IPS-15b (cell line): ENCODE data around the gene CAAP1.

Experiments used
- H3K27me3 ChIP-seq: one replicate; pipeline ENCODE4 v1.6.1; 2013; ENCODE audit warnings: low read length; ENCODE audit not compliant: control insufficient read depth, insufficient read depth
- H3K36me3 ChIP-seq: one replicate; pipeline ENCODE4 v1.6.1; 2013; ENCODE audit warnings: low read length; ENCODE audit not compliant: control insufficient read depth, insufficient read depth
- H3K4me1 ChIP-seq: one replicate; pipeline ENCODE4 v1.6.1; 2013; ENCODE audit warnings: mild to moderate bottlenecking, low read length; ENCODE audit not compliant: control insufficient read depth, insufficient read depth
- H3K4me3 ChIP-seq: one replicate; pipeline ENCODE4 v1.5.1; 2013; ENCODE audit warnings: low read depth, low read length
- H3K9ac ChIP-seq: one replicate; pipeline ENCODE4 v1.6.1; 2013; ENCODE audit warnings: low read depth, mild to moderate bottlenecking, low read length
- H3K9me3 ChIP-seq: one replicate; pipeline ENCODE4 v1.6.1; 2013; ENCODE audit warnings: mild to moderate bottlenecking, low read length; ENCODE audit not compliant: control insufficient read depth, insufficient read depth

Gene CAAP1

GRCh38 chr9:26892251-26893029, at the start of gene CAAP1:
Gene CAAP1 (minus strand): TSS chr9:26892802. CDS start chr9:26892715, 87 bp downstream.
- Histone ChIP-seq H3K36me3 (no peaks in the 10 kb centered on the region), H3K9ac (peak within 1 kb of the TSS; percentile 98), H3K9me3 (no peaks in the 10 kb centered on the region), H3K27me3 (no peaks in the 10 kb centered on the region), H3K4me1 (peaks cover 8% of the 10 kb centered on the region), H3K4me3 (peak within 1 kb of the TSS; percentile 97)

- no peak overlapping the region for H3K4me3 ChIP-seq
- no peak overlapping the region for H3K9ac ChIP-seq
- no peaks in the 10 kb centered on the region for H3K9me3 ChIP-seq
- no peaks in the 10 kb centered on the region for H3K27me3 ChIP-seq
- H3K4me1 ChIP-seq: peaks cover 6% of the 10 kb centered on the region
- no peaks in the 10 kb centered on the region for H3K36me3 ChIP-seq
Measured at GRCh38 chr9:26940779-26941178, 48.2 kb upstream of the CAAP1 start.

- Histone ChIP-seq H3K36me3 (no peaks in the 10 kb centered on the region), H3K9ac (no peak overlapping the region), H3K9me3 (no peaks in the 10 kb centered on the region), H3K4me3 (no peak overlapping the region), H3K4me1 (peaks cover 3% of the 10 kb centered on the region), H3K27me3 (no peaks in the 10 kb centered on the region)
Measured at GRCh38 chr9:26939955-26940711, 47.5 kb upstream of the CAAP1 start.

- no peaks in the 10 kb centered on the region for H3K27me3 ChIP-seq
- H3K36me3 ChIP-seq: no peaks in the 10 kb centered on the region
- H3K4me1 ChIP-seq: peaks cover 3% of the 10 kb centered on the region
- no peaks in the 10 kb centered on the region for H3K9me3 ChIP-seq
- no peak overlapping the region for H3K4me3 ChIP-seq
- H3K9ac ChIP-seq: no peak overlapping the region
Measured at GRCh38 chr9:26937816-26938371, 45.3 kb upstream of the CAAP1 start.

GRCh38 chr9:26935847-26936246, 43.2 kb upstream of the CAAP1 start:
- no peaks in the 10 kb centered on the region for H3K36me3 ChIP-seq
- no peak overlapping the region for H3K4me3 ChIP-seq

GRCh38 chr9:26928902-26929495, 36.4 kb upstream of the CAAP1 start:
- peaks cover 4% of the 10 kb centered on the region for H3K36me3 ChIP-seq

More at GRCh38 chr9:26935847-26936246, 43.2 kb upstream of the CAAP1 start:
- Histone ChIP-seq H3K9me3 (no peaks in the 10 kb centered on the region), H3K4me1 (peaks cover 3% of the 10 kb centered on the region), H3K9ac (no peak overlapping the region), H3K27me3 (no peaks in the 10 kb centered on the region)

GRCh38 chr9:26925609-26926008, 33.0 kb upstream of the CAAP1 start:
- H3K27me3 ChIP-seq: no peaks in the 10 kb centered on the region

More at GRCh38 chr9:26928902-26929495, 36.4 kb upstream of the CAAP1 start:
- Histone ChIP-seq H3K27me3 (no peaks in the 10 kb centered on the region), H3K9ac (no peak overlapping the region), H3K4me1 (no peaks in the 10 kb centered on the region), H3K4me3 (no peak overlapping the region), H3K9me3 (no peaks in the 10 kb centered on the region)

GRCh38 chr9:26919698-26920097, 27.1 kb upstream of the CAAP1 start:
- no peaks in the 10 kb centered on the region for H3K9me3 ChIP-seq
- H3K36me3 ChIP-seq: peaks cover 6% of the 10 kb centered on the region
- H3K9ac ChIP-seq: no peak overlapping the region
- H3K27me3 ChIP-seq: no peaks in the 10 kb centered on the region
- no peaks in the 10 kb centered on the region for H3K4me1 ChIP-seq
- no peak overlapping the region for H3K4me3 ChIP-seq

More at GRCh38 chr9:26925609-26926008, 33.0 kb upstream of the CAAP1 start:
- Histone ChIP-seq H3K4me1 (no peaks in the 10 kb centered on the region), H3K9ac (no peak overlapping the region), H3K4me3 (no peak overlapping the region), H3K36me3 (peaks cover 4% of the 10 kb centered on the region), H3K9me3 (no peaks in the 10 kb centered on the region)

- H3K9me3 ChIP-seq: no peaks in the 10 kb centered on the region
- no peak overlapping the region for H3K9ac ChIP-seq
- H3K4me3 ChIP-seq: no peak overlapping the region
- no peaks in the 10 kb centered on the region for H3K4me1 ChIP-seq
- no peaks in the 10 kb centered on the region for H3K27me3 ChIP-seq
- H3K36me3 ChIP-seq: peaks cover 6% of the 10 kb centered on the region
Measured at GRCh38 chr9:26913138-26913668, 20.6 kb upstream of the CAAP1 start.

GRCh38 chr9:26904671-26905070, 12.1 kb upstream of the CAAP1 start:
- Histone ChIP-seq H3K9ac (no peak overlapping the region), H3K4me1 (no peaks in the 10 kb centered on the region), H3K36me3 (no peaks in the 10 kb centered on the region), H3K27me3 (no peaks in the 10 kb centered on the region), H3K9me3 (no peaks in the 10 kb centered on the region), H3K4me3 (no peak overlapping the region)

- Histone ChIP-seq H3K4me3 (no peak overlapping the region), H3K36me3 (no peaks in the 10 kb centered on the region), H3K9ac (no peak overlapping the region), H3K4me1 (no peaks in the 10 kb centered on the region), H3K27me3 (no peaks in the 10 kb centered on the region), H3K9me3 (no peaks in the 10 kb centered on the region)
Measured at GRCh38 chr9:26904070-26904469, 11.5 kb upstream of the CAAP1 start.
